H9 (cell line): ENCODE measurements around the gene ARHGAP45. TPM values are rescaled to one million over a fixed set of nuclear protein-coding genes. Genes with fewer than 3 reads are reported as not detected.
A peak's percentile ranks its signal among the peaks of the same experiment; 100 is the strongest.
"Not testable (repeated sequence)": the region's sequence is repeated elsewhere in the genome, so short reads cannot be mapped to it uniquely, and the experiment has no call there.

ENCODE experiments used
- DNase-seq: peaks from one replicate; pipeline ENCODE4 v3.0.0-alpha.2; 2017
- H2AFZ ChIP-seq: one replicate; pipeline ENCODE4 v1.6.1; 2013; ENCODE audit warnings: mild to moderate bottlenecking, low read length, control low read depth, moderate library complexity
- H2AK5ac ChIP-seq: 2 replicates; pipeline ENCODE4 v1.6.1; 2013; ENCODE audit warnings: low read length, control low read depth, mixed read lengths; ENCODE audit not compliant: insufficient read length
- H2BK120ac ChIP-seq: one replicate; pipeline ENCODE4 v1.6.1; 2013; ENCODE audit warnings: low read depth, mild to moderate bottlenecking, low read length, control low read depth, inconsistent platforms; ENCODE audit not compliant: poor library complexity, severe bottlenecking
- H2BK12ac ChIP-seq: 2 replicates; pipeline ENCODE4 v1.6.1; 2013; ENCODE audit warnings: low read length, control low read depth, mixed read lengths, low read depth; ENCODE audit not compliant: insufficient read length
- H2BK15ac ChIP-seq: 2 replicates; pipeline ENCODE4 v1.6.1; 2013; ENCODE audit warnings: low read depth, low read length, control low read depth
- H2BK20ac ChIP-seq: one replicate; pipeline ENCODE4 v1.6.1; 2013; ENCODE audit warnings: low read depth, mild to moderate bottlenecking, low read length, control low read depth, inconsistent platforms; ENCODE audit not compliant: poor library complexity, severe bottlenecking
- H2BK5ac ChIP-seq: 2 replicates; pipeline ENCODE4 v1.6.1; 2013; ENCODE audit warnings: low read length, control low read depth, mixed read lengths; ENCODE audit not compliant: insufficient read length
- H3K14ac ChIP-seq: 2 replicates; pipeline ENCODE4 v1.6.1; 2013; ENCODE audit warnings: low read length, control low read depth; ENCODE audit not compliant: insufficient read depth
- H3K18ac ChIP-seq: 2 replicates; pipeline ENCODE4 v1.6.1; 2013; ENCODE audit warnings: low read depth, mild to moderate bottlenecking, mixed read lengths, low read length, control low read depth; ENCODE audit not compliant: insufficient read length
- H3K23ac ChIP-seq: 2 replicates; pipeline ENCODE4 v1.6.1; 2013; ENCODE audit warnings: low read length, control low read depth, mixed read lengths, low read depth; ENCODE audit not compliant: insufficient read length
- H3K23me2 ChIP-seq: 2 replicates; pipeline ENCODE4 v1.6.1; 2013; ENCODE audit warnings: low read depth, mild to moderate bottlenecking, mixed read lengths, low read length, control low read depth; ENCODE audit not compliant: insufficient read length, poor library complexity, severe bottlenecking
- H3K27ac ChIP-seq: 2 replicates; pipeline ENCODE4 v1.5.1; 2013; ENCODE audit warnings: low read length, control low read depth, mixed read lengths, low read depth; ENCODE audit not compliant: insufficient read length
- H3K27me3 ChIP-seq: 2 replicates; pipeline ENCODE4 v1.6.1; 2013; ENCODE audit warnings: low read length, control low read depth, inconsistent platforms; ENCODE audit not compliant: insufficient read depth
- H3K4ac ChIP-seq: 2 replicates; pipeline ENCODE4 v1.6.1; 2013; ENCODE audit warnings: low read depth, mild to moderate bottlenecking, control low read depth, inconsistent platforms, low read length, moderate library complexity
- H3K4me1 ChIP-seq: 2 replicates; pipeline ENCODE4 v1.6.1; 2013; ENCODE audit warnings: low read length, control low read depth, inconsistent platforms; ENCODE audit not compliant: insufficient read depth
- H3K4me2 ChIP-seq: 2 replicates; pipeline ENCODE4 v1.6.1; 2013; ENCODE audit warnings: low read length, control low read depth, mixed read lengths; ENCODE audit not compliant: insufficient read length, insufficient read depth
- H3K56ac ChIP-seq: 2 replicates; pipeline ENCODE4 v1.6.1; 2013; ENCODE audit warnings: low read depth, mild to moderate bottlenecking, mixed read lengths, low read length, control low read depth; ENCODE audit not compliant: insufficient read length
- H3K79me1 ChIP-seq: 2 replicates; pipeline ENCODE4 v1.6.1; 2013; ENCODE audit warnings: low read depth, mild to moderate bottlenecking, moderate library complexity, low read length, control low read depth, inconsistent platforms; ENCODE audit not compliant: insufficient read depth, poor library complexity, severe bottlenecking
- H3K79me2 ChIP-seq: 2 replicates; pipeline ENCODE4 v1.6.1; 2013; ENCODE audit warnings: low read length, control low read depth, inconsistent platforms; ENCODE audit not compliant: insufficient read depth
- H3K9ac ChIP-seq: 2 replicates; pipeline ENCODE4 v1.6.1; 2013; ENCODE audit warnings: low read length, control low read depth, mixed read lengths; ENCODE audit not compliant: insufficient read length; ENCODE audit errors: extremely low read depth
- H3K9me3 ChIP-seq: one replicate; pipeline ENCODE4 v1.6.1; 2013; ENCODE audit warnings: low read depth, low read length, inconsistent platforms; ENCODE audit not compliant: control insufficient read depth
- H3T11ph ChIP-seq: one replicate; pipeline ENCODE4 v1.6.1; 2013; ENCODE audit warnings: mild to moderate bottlenecking, low read length, control low read depth, inconsistent platforms
- H4K20me1 ChIP-seq: one replicate; pipeline ENCODE4 v1.6.1; 2013; ENCODE audit not compliant: control insufficient read depth, insufficient read length, insufficient read depth
- H4K5ac ChIP-seq: 2 replicates; pipeline ENCODE4 v1.6.1; 2013; ENCODE audit warnings: low read depth, mild to moderate bottlenecking, mixed read lengths, low read length, control low read depth; ENCODE audit not compliant: insufficient read length
- H4K8ac ChIP-seq: replicated peaks from 2 replicates; pipeline ENCODE4 v1.6.1; 2013; ENCODE audit warnings: low read length, control low read depth, mixed read lengths, low read depth; ENCODE audit not compliant: insufficient read length
- H4K91ac ChIP-seq: 2 replicates; pipeline ENCODE4 v1.6.1; 2013; ENCODE audit warnings: low read depth, mild to moderate bottlenecking, moderate library complexity, mixed read lengths, low read length, control low read depth; ENCODE audit not compliant: insufficient read length
- H3K27ac Mint-ChIP-seq, 3 experiments: 2 replicates in 2 of 3; 3 replicates in 1 of 3; pipeline ENCODE4 v1.8.0; 2020 to 2021; ENCODE audit warnings: mixed read lengths in 3 of 3, mild to moderate bottlenecking in 1 of 3, moderate library complexity in 1 of 3
- H3K27me3 Mint-ChIP-seq: 2 replicates; pipeline ENCODE4 v1.8.0; 2021; ENCODE audit warnings: low read depth, mild to moderate bottlenecking, moderate library complexity, mixed read lengths
- H3K36me3 Mint-ChIP-seq, 3 experiments: 2 replicates in 2 of 3; 3 replicates in 1 of 3; pipeline ENCODE4 v1.8.0; 2020 to 2021; ENCODE audit warnings: low read depth in 3 of 3, mixed read lengths in 3 of 3; ENCODE audit not compliant: insufficient read depth in 1 of 3
- H3K4me1 Mint-ChIP-seq, 2 experiments: 2 replicates each; pipeline ENCODE4 v1.8.0; 2020; ENCODE audit warnings: mixed read lengths in 2 of 2
- H3K4me3 Mint-ChIP-seq, 2 experiments: 2 replicates in 1 of 2; 3 replicates in 1 of 2; pipeline ENCODE4 v1.8.0; 2020 to 2021; ENCODE audit warnings: mild to moderate bottlenecking in 2 of 2, mixed read lengths in 2 of 2, moderate library complexity in 1 of 2
- H3K9me3 Mint-ChIP-seq, 2 experiments: 2 replicates in 1 of 2; 3 replicates in 1 of 2; pipeline ENCODE4 v1.8.0; 2020; ENCODE audit warnings: mild to moderate bottlenecking in 2 of 2, mixed read lengths in 2 of 2, moderate library complexity in 1 of 2
- CTCF ChIP-seq: fragments of 200-600 bp; sonication (generic); conservative IDR thresholded peaks from 3 replicates; pipeline ENCODE4 v1.8.0; 2021; ENCODE audit warnings: antibody characterized with exemption, mild to moderate bottlenecking
- WGBS: extraction: QIAGEN DNeasy Blood & Tissue Kit; methylation state at CpG from one replicate; pipeline ENCODE4 v1.1.7; 2013; ENCODE audit warnings: missing lambda C conversion rate, low lambda C conversion rate, mixed read lengths; ENCODE audit not compliant: insufficient read length; ENCODE audit errors: extremely low coverage; 5-methylcytosine and 5-hydroxymethylcytosine counted together
- total RNA-seq: library from RNA; stranded (reverse); gene quantifications from 2 replicates; pipeline ENCODE4 v1.2.1, GENCODE V29; 2021

The ARHGAP45 gene
- total RNA-seq, 1 experiment from 2014 or later, result 39.8 TPM

- not testable (repeated sequence) for H3K23me2 ChIP-seq, H3K27me3 ChIP-seq, H3K18ac ChIP-seq, H4K8ac ChIP-seq, H3T11ph ChIP-seq, H2BK15ac ChIP-seq, H3K79me1 ChIP-seq, H4K91ac ChIP-seq, H2AK5ac ChIP-seq, H3K4me3 Mint-ChIP-seq, H3K9ac ChIP-seq, H3K27me3 Mint-ChIP-seq, H3K79me2 ChIP-seq, H3K4me1 Mint-ChIP-seq, DNase-seq, H2BK5ac ChIP-seq, H3K9me3 Mint-ChIP-seq, H2BK12ac ChIP-seq, H3K4me1 ChIP-seq, H2BK120ac ChIP-seq, H4K5ac ChIP-seq, H3K14ac ChIP-seq, H3K4ac ChIP-seq, H3K27ac ChIP-seq, H3K27ac Mint-ChIP-seq, H2AFZ ChIP-seq, H3K56ac ChIP-seq, H2BK20ac ChIP-seq, H3K9me3 ChIP-seq, H3K23ac ChIP-seq, H4K20me1 ChIP-seq, H3K4me2 ChIP-seq
- no CpG with 5 or more reads among the region's 7 CpGs for whole genome bisulfite sequencing
- peaks cover 0 to 18% (median 18%) of the 10 kb centered on the region in 3 experiments; a peak in 5 of 7 replicates for H3K36me3 Mint-ChIP-seq
- 0 out of 3 replicates have a peak, but pooled peaks have one; percentile 18 for TF ChIP-seq CTCF
Measured at GRCh38 chr19:1129084-1129483, 62.1 kb downstream of the ARHGAP45 start.
